K562 (cell line): ENCODE measurements around the gene FLCN. TPM values are rescaled to one million over a fixed set of nuclear protein-coding genes. Genes with fewer than 3 reads are reported as not detected.
A peak's percentile ranks its signal among the peaks of the same experiment; 100 is the strongest.

ENCODE experiments used
- CEBPB ChIP-seq: fragments of 450-650 bp; IDR thresholded peaks from 2 replicates; pipeline ENCODE4 v1.6.1; 2016; ENCODE audit warnings: missing genetic modification characterization, missing compliant biosample characterization
- CSDE1 ChIP-seq, 2 experiments: fragments of 450-650 bp; IDR thresholded peaks; 2 replicates each; pipeline ENCODE4 v1.6.1; 2016; ENCODE audit warnings: mild to moderate bottlenecking in 1 of 2
- E2F3 ChIP-seq: fragments of 250-450 bp; sonication (Bioruptor Pico); IDR thresholded peaks from 2 replicates; pipeline ENCODE4 v1.4.0; 2020; ENCODE audit warnings: mild to moderate bottlenecking
- FOXA3 ChIP-seq, 2 experiments: fragments of 450-650 bp in 1 of 2; sonication (generic) in 1 of 2; formaldehyde crosslinking; IDR thresholded peaks in 1 of 2; conservative IDR thresholded peaks in 1 of 2; 2 replicates each; pipeline versions ENCODE4 v1.4.0 to v1.8.0; 2020 to 2022; ENCODE audit warnings: mild to moderate bottlenecking in 2 of 2, missing genetic modification reagents in 1 of 2
- FOXM1 ChIP-seq, 2 experiments: fragments of 450-650 bp in 1 of 2; sonication (generic) in 1 of 2; formaldehyde crosslinking in 1 of 2; IDR thresholded peaks; 2 replicates each; pipeline versions ENCODE4 v1.6.1 to v1.9.0; 2017 to 2022; ENCODE audit warnings: low read depth in 2 of 2, mild to moderate bottlenecking in 2 of 2, missing genetic modification reagents in 1 of 2, moderate library complexity in 1 of 2
- GABPB1 ChIP-seq: sonication (generic); formaldehyde crosslinking; IDR thresholded peaks from 2 replicates; pipeline ENCODE4 v1.8.0; 2022; ENCODE audit warnings: mild to moderate bottlenecking, missing genetic modification reagents
- IFI16 ChIP-seq: fragments of 250-450 bp; sonication (Bioruptor Pico); IDR thresholded peaks from 2 replicates; pipeline ENCODE4 v2.1.2; 2022; ENCODE audit warnings: mild to moderate bottlenecking, inconsistent platforms
- MAFK ChIP-seq: IDR thresholded peaks from 2 replicates; pipeline ENCODE4 v1.6.1; 2011; ENCODE audit warnings: low read length, improper control_type of control experiment
- MEIS2 ChIP-seq: fragments of 450-650 bp; IDR thresholded peaks from 2 replicates; pipeline ENCODE4 v1.6.1; 2014; ENCODE audit warnings: mild to moderate bottlenecking; ENCODE audit not compliant: partially characterized antibody
- NRF1 ChIP-seq, 2 experiments: fragments of 450-650 bp; IDR thresholded peaks in 1 of 2; conservative IDR thresholded peaks in 1 of 2; 2 replicates each; pipeline ENCODE4 v1.6.1; 2014; ENCODE audit warnings: mild to moderate bottlenecking in 2 of 2
- PHB2 ChIP-seq: fragments of 450-650 bp; IDR thresholded peaks from 2 replicates; pipeline ENCODE4 v1.6.1; 2017; ENCODE audit warnings: low read depth
- PHF8 ChIP-seq: fragments of 200-600 bp; sonication (generic); IDR thresholded peaks from 2 replicates; pipeline ENCODE4 v1.6.1; 2012; ENCODE audit warnings: mixed run types, mild to moderate bottlenecking, inconsistent platforms, low read length, moderate library complexity, borderline replicate concordance
- POLR3A ChIP-seq: IDR thresholded peaks from 2 replicates; pipeline ENCODE4 v1.6.1; 2011; ENCODE audit warnings: borderline replicate concordance, mild to moderate bottlenecking, moderate library complexity; ENCODE audit not compliant: insufficient read length, insufficient read depth; ENCODE audit errors: extremely low read depth
- POU5F1 ChIP-seq: fragments of 150-350 bp; IDR thresholded peaks from 2 replicates; pipeline ENCODE4 v1.6.1; 2014; ENCODE audit warnings: borderline replicate concordance, low read length, low read depth, mild to moderate bottlenecking; ENCODE audit not compliant: partially characterized antibody
- RNF2 ChIP-seq: sonication (generic); IDR thresholded peaks from 2 replicates; pipeline ENCODE4 v1.6.1; 2016
- SIN3B ChIP-seq: fragments of 450-650 bp; IDR thresholded peaks from 2 replicates; pipeline ENCODE4 v1.6.1; 2017; ENCODE audit warnings: low read depth, mild to moderate bottlenecking, moderate library complexity
- SNRNP70 ChIP-seq: fragments of 200-400 bp; formaldehyde crosslinking; optimal IDR thresholded peaks from 2 replicates; pipeline ENCODE3; 2017; ENCODE audit warnings: low read depth, low read length
- TAF7 ChIP-seq: fragments of 450-650 bp; IDR thresholded peaks from 2 replicates; pipeline ENCODE4 v1.6.1; 2016; ENCODE audit warnings: missing genetic modification characterization, missing compliant biosample characterization
- TAF9B ChIP-seq: fragments of 450-650 bp; IDR thresholded peaks from 2 replicates; pipeline ENCODE4 v1.6.1; 2018; ENCODE audit warnings: mild to moderate bottlenecking; ENCODE audit not compliant: partially characterized antibody
- TEAD4 ChIP-seq, 2 experiments: sonication (generic) in 1 of 2; formaldehyde crosslinking in 1 of 2; IDR thresholded peaks; 2 replicates each; pipeline versions ENCODE4 v1.6.1 to v1.8.0; 2012 to 2022; ENCODE audit warnings: borderline replicate concordance in 1 of 2, inconsistent platforms in 1 of 2, low read length in 1 of 2, mild to moderate bottlenecking in 1 of 2, missing genetic modification reagents in 1 of 2
- TRIM28 ChIP-seq: fragments of 450-650 bp; IDR thresholded peaks from 2 replicates; pipeline ENCODE4 v1.6.1; 2017
- ZFX ChIP-seq: sonication (generic); formaldehyde crosslinking; IDR thresholded peaks from 2 replicates; pipeline ENCODE4 v1.8.0; 2022; ENCODE audit warnings: mild to moderate bottlenecking, missing genetic modification reagents, moderate library complexity
- ZNF197 ChIP-seq: fragments of 200-800 bp; sonication (Bioruptor generic); IDR thresholded peaks from 2 replicates; pipeline ENCODE4 v1.6.1; 2016; ENCODE audit warnings: low read depth, missing genetic modification characterization, missing compliant biosample characterization
- ZNF41 ChIP-seq: fragments of 250-450 bp; sonication (Bioruptor Pico); conservative IDR thresholded peaks from 2 replicates; pipeline ENCODE4 v1.4.0; 2020; ENCODE audit warnings: mild to moderate bottlenecking
- ZNF431 ChIP-seq: sonication (generic); formaldehyde crosslinking; IDR thresholded peaks from 2 replicates; pipeline ENCODE4 v1.8.0; 2022; ENCODE audit warnings: mild to moderate bottlenecking, missing genetic modification reagents
- ZNF592 ChIP-seq: fragments of 450-650 bp; IDR thresholded peaks from 2 replicates; pipeline ENCODE4 v1.6.1; 2017; ENCODE audit warnings: antibody characterized with exemption, mild to moderate bottlenecking
- polyA plus RNA-seq, 8 experiments: library from polyadenylated mRNA; depleted of rRNA in 4 of 8; stranded (reverse) in 5 of 8; unstranded in 3 of 8; fragments of >200 nt; fragmentation: Nextera tagmentation in 2 of 8; fragmentation: Illumina TruSeq in 1 of 8; extraction: Ambion mirVana in 2 of 8; extraction: Trizol in 1 of 8; gene quantifications; 2 replicates each; pipeline versions ENCODE4 v1.2.1 to v1.2.3, GENCODE V29; 2011 to 2014; ENCODE audit warnings: inconsistent platforms in 1 of 8, missing spikeins in 1 of 8
- total RNA-seq, 7 experiments: library from RNA; depleted of rRNA in 6 of 7; stranded (reverse); fragments of >200 nt in 6 of 7; fragmentation: Illumina TruSeq in 2 of 7; extraction: Trizol in 2 of 7; gene quantifications; 2 replicates each; pipeline versions ENCODE4 v1.2.1 to v1.2.3, GENCODE V29; 2011 to 2021; ENCODE audit warnings: low replicate concordance in 1 of 7

Gene FLCN
- total and polyA plus RNA-seq, 9 of the 15 experiments (the other 6 are each of a cell fraction or from before 2014, with no cell fraction given) = 1.6 to 33.5 (median 10.9) TPM

- TF ChIP-seq FOXM1 (IDR thresholded peaks at IDR 0.05; ENCODE audit: low read depth) = peak; percentile 97
- no peak for TF ChIP-seq FOXM1 (CRISPR knock-in tag; IDR thresholded peaks at IDR 0.05; ENCODE audit: low read depth)
- TF ChIP-seq MAFK = peak; percentile 25; the same call in 1 of the 2 replicates
- no peak for TF ChIP-seq IFI16 (CRISPR knock-in tag)
- peak; percentile 87 for TF ChIP-seq TAF9B
- TF ChIP-seq ZNF431 (CRISPR knock-in tag) = no peak
- TF ChIP-seq TEAD4 (IDR thresholded peaks at IDR 0.05; ENCODE audit: low read length) = 0 out of 2 replicates have a peak, but pooled peaks have one; percentile 31
- no peak for TF ChIP-seq TEAD4 (CRISPR knock-in tag; IDR thresholded peaks at IDR 0.05; ENCODE audit: borderline replicate concordance)
- TF ChIP-seq ZFX (CRISPR knock-in tag) = no peak; the same call in 1 of the 2 replicates
- TF ChIP-seq SNRNP70 = no peak
- TF ChIP-seq RNF2 = peak; percentile 29
- TF ChIP-seq ZNF592 = no peak
- peak; percentile 66; the same call in 1 of the 2 replicates for TF ChIP-seq PHF8
- no peak for TF ChIP-seq TRIM28
- TF ChIP-seq POU5F1 = no peak
- no peak for TF ChIP-seq CEBPB (tag)
- no peak for TF ChIP-seq E2F3 (CRISPR knock-in tag)
- peak; percentile 51; the same call in 1 of the 2 replicates for TF ChIP-seq GABPB1 (CRISPR knock-in tag)
- TF ChIP-seq MEIS2 = peak; percentile 48
- no peak for TF ChIP-seq POLR3A
- peak; percentile 37; the same call in 1 of the 2 replicates for TF ChIP-seq SIN3B
- peak; percentile 60; the same call in 1 of the 2 replicates for TF ChIP-seq ZNF197 (CRISPR knock-in tag)
- no peak for TF ChIP-seq PHB2
- TF ChIP-seq TAF7 (tag) = peak; percentile 78
- no peak for TF ChIP-seq CSDE1 (IDR thresholded peaks at IDR 0.05)
- no peak for TF ChIP-seq FOXA3 (CRISPR knock-in tag; conservative IDR thresholded peaks at IDR 0.05 in 1 of 2, IDR thresholded peaks at IDR 0.05 in 1 of 2)
- TF ChIP-seq ZNF41 (CRISPR knock-in tag) = no peak
- TF ChIP-seq NRF1 (conservative IDR thresholded peaks at IDR 0.05 in 1 of 2, IDR thresholded peaks at IDR 0.05 in 1 of 2) = peak; percentile 89 to 91
Observed at GRCh38 chr17:17237026-17237799, at the start of gene FLCN (continued).
